NCI-H82 (cell line): ENCODE results near the gene CTDSP1.

Experiments used
- DNase-seq: peaks from one replicate; lab custom pipeline; 2025; lab: John Stamatoyannopoulos, UW

The CTDSP1 gene

GRCh38 chr2:218383892-218384519, 15.7 kb upstream of the CTDSP1 start:
- no peak for DNase-seq

- DNase-seq = no peak
Measured at GRCh38 chr2:218384975-218385374, 14.7 kb upstream of the CTDSP1 start.

- no peak for DNase-seq
Measured at GRCh38 chr2:218386505-218387368, 12.9 kb upstream of the CTDSP1 start.

- peak; percentile 89 for DNase-seq
Measured at GRCh38 chr2:218387369-218388194, 12.1 kb upstream of the CTDSP1 start.

- no peak for DNase-seq
Measured at GRCh38 chr2:218389333-218390150, 10.1 kb upstream of the CTDSP1 start.

GRCh38 chr2:218391202-218391601, 8.5 kb upstream of the CTDSP1 start:
- DNase-seq = no peak

- DNase-seq = no peak
Measured at GRCh38 chr2:218392459-218392858, 7.2 kb upstream of the CTDSP1 start.

GRCh38 chr2:218392891-218393462, 6.7 kb upstream of the CTDSP1 start:
- DNase-seq = no peak

GRCh38 chr2:218393750-218394290, 5.8 kb upstream of the CTDSP1 start:
- DNase-seq = no peak

GRCh38 chr2:218394298-218395089, 5.2 kb upstream of the CTDSP1 start:
- DNase-seq = no peak

- DNase-seq = no peak
Measured at GRCh38 chr2:218395090-218395444, 4.6 kb upstream of the CTDSP1 start.

- no peak for DNase-seq
Measured at GRCh38 chr2:218395456-218395825, 4.2 kb upstream of the CTDSP1 start.

- DNase-seq = peak; percentile 98
Measured at GRCh38 chr2:218395826-218396687, 3.6 kb upstream of the CTDSP1 start.

GRCh38 chr2:218396688-218397462, 2.8 kb upstream of the CTDSP1 start:
- DNase-seq = peak; percentile 55

GRCh38 chr2:218397463-218397819, 2.2 kb upstream of the CTDSP1 start:
- no peak for DNase-seq

- DNase-seq = peak; percentile 85
Measured at GRCh38 chr2:218397820-218398436, 1.7 kb upstream of the CTDSP1 start.

- peak; percentile 71 for DNase-seq
Measured at GRCh38 chr2:218398437-218399390, 954 bp upstream of the CTDSP1 start.
